Left kidney (tissue), 2 donors: Measurements from ENCODE around the gene RNF2. TPM values are rescaled to one million over a fixed set of nuclear protein-coding genes. Genes with fewer than 3 reads are reported as not detected.

Source experiments
- DNase-seq: peaks from one replicate; pipeline ENCODE4 v3.0.0-alpha.2; 2013
- polyA plus RNA-seq: library from polyadenylated mRNA; unstranded; fragments of 120-200 nt; gene quantifications from one replicate; pipeline ENCODE4 v1.2.1, GENCODE V29; 2013; ENCODE audit not compliant: insufficient read length

The RNF2 gene
- polyA plus RNA-seq, 1 donor: 57.3 TPM

- no peak for DNase-seq
These were observed 46.1 kb downstream of the RNF2 start for GRCh38 chr1:185091480-185091879.

- DNase-seq: no peak
These were observed 49.4 kb downstream of the RNF2 start for GRCh38 chr1:185094761-185095160.

- DNase-seq: no peak
These were observed 51.2 kb downstream of the RNF2 start for GRCh38 chr1:185096531-185096930.

- no peak for DNase-seq
These were observed 58.7 kb downstream of the RNF2 start for GRCh38 chr1:185104083-185104482.

- DNase-seq: no peak
These were observed 59.8 kb downstream of the RNF2 start for GRCh38 chr1:185105121-185105520.

- DNase-seq: no peak
These were observed 63.0 kb downstream of the RNF2 start for GRCh38 chr1:185108321-185108720.

GRCh38 chr1:185110145-185110544 lies 64.8 kb downstream of the RNF2 start:
- DNase-seq: no peak

- DNase-seq: no peak
These were observed 66.5 kb downstream of the RNF2 start for GRCh38 chr1:185111873-185112272.

- no peak for DNase-seq
These were observed 67.0 kb downstream of the RNF2 start for GRCh38 chr1:185112356-185112755.

GRCh38 chr1:185129708-185130107 lies 84.3 kb downstream of the RNF2 start:
- no peak for DNase-seq

- DNase-seq: no peak
These were observed 87.2 kb downstream of the RNF2 start for GRCh38 chr1:185132534-185132933.

- no peak for DNase-seq
These were observed 92.7 kb downstream of the RNF2 start for GRCh38 chr1:185137896-185138545.

- DNase-seq: no peak
These were observed 93.9 kb downstream of the RNF2 start for GRCh38 chr1:185139246-185139645.

GRCh38 chr1:185144233-185144632 lies 98.9 kb downstream of the RNF2 start:
- DNase-seq: no peak

- DNase-seq: no peak
These were observed 105.9 kb downstream of the RNF2 start for GRCh38 chr1:185151215-185151614.

Other genes starting within 250 kb of the RNF2 start
- 3.1 TPM for gene NIBAN1, start 71.0 kb upstream of the RNF2 start, polyA plus RNA-seq
- gene TRMT1L, start 111.4 kb downstream of the RNF2 start, polyA plus RNA-seq: 27.3 TPM
- gene SWT1, start 111.6 kb downstream of the RNF2 start, polyA plus RNA-seq: 11.5 TPM